Cardiac septum (tissue), 1 donor: ENCODE results near the gene EGFLAM. TPM values are rescaled to one million over a fixed set of nuclear protein-coding genes. Genes with fewer than 3 reads are reported as not detected.

Source experiments
- DNase-seq: peaks from one replicate; pipeline ENCODE4 v3.0.0-alpha.2; 2020; ENCODE audit warnings: low spot score
- intact Hi-C: fragments of 100-400 bp; cut with DNase I; formaldehyde crosslinking; loops from one replicate; pipeline ENCODE4 v1.14.0; 2022
- total RNA-seq: library from RNA; stranded (reverse); fragmentation: NEBNext Ultra II Directional; extraction: Animal tissue kit (Norgen Biotek cat#: 25700); gene quantifications from one replicate; pipeline ENCODE4 v1.2.1, GENCODE V29; 2021
- donor health status: DM: no; HTN: no; CAD: no.

The EGFLAM gene
- total RNA-seq, 1 donor from 2014 or later, result 6.3 TPM

DNA sequence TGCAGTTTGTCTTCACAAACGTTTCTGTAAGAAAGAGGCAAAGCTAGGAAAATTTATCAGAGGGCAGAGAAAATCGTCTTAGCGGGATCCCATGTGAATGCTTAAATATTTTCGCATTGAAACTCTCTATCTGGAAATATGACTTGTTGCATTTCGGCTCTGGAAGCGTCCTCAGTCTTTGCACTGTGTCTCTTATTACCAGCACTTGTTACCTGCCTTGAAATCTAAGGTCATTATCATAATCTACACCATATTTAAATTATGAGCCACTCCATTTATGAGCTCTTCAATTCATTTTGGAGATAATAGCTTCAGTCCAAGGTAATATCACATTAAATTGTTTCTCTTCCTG, 1.4 kb downstream of the EGFLAM start:
- intact Hi-C loops, result loop anchor here (10.0 kb wide), 1 partner anchor 105 kb away; no protein-coding TSS in a partner anchor

DNA sequence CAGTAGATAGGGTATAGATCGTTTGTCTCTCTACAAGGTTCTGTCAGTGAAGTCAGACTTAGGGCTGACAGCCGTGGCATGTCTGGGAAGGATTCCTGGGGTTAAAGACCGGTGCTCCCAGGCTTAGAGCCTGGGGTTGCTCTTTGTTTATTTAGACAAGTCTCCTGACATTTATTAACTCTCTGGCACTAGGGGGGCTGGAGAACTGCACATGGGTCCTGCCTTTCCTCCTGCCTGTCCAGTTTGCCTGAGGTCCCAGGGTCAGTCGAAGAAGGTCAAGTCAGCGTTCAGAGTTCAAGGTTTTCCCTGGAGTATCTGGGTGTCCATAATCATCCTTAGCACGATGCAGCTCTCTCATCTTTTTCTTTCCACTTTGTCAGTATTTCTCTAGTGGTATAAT, 5.6 kb downstream of the EGFLAM start:
- intact Hi-C loops, result loop anchor here (10.0 kb wide), 1 partner anchor 101 kb away; no protein-coding TSS in a partner anchor
- no peak for DNase-seq

More for the DNA sequence above, 1.4 kb downstream of the EGFLAM start:
- DNase-seq, result no peak

DNA sequence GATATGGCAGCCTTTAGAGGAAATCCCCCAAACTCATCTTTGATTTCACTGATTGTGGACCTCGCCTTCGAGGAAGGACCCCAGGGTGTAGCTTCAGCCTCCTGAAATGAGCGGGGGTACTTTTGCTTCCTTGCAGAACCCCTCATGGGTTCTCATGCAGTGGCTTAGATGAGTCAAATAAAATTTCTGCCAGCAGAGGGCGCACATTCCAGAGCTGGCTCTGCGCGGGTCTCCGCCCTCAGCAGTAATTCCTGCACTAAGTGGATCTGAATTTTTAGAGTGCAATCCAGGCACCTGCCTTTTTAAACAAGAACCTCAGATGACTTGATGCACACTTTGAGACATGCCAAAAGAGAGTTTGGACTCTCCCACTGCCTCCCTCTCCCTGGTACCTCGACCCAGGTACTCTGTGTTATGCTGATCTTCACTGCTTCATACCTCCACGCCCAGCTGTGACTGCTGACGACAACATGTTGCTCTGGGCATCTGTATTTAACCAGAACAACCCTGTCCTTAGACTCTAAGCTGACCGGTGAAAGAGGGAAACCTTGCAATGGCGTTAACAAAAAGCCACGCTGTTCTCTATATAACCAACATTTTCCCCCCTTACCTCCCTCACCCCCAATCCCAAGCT, 7.3 kb downstream of the EGFLAM start:
- intact Hi-C loops, result loop anchor here (5.0 to 10.0 kb wide), 2 partner anchors 52 to 99 kb away; no protein-coding TSS in a partner anchor
- DNase-seq, result no peak

DNA sequence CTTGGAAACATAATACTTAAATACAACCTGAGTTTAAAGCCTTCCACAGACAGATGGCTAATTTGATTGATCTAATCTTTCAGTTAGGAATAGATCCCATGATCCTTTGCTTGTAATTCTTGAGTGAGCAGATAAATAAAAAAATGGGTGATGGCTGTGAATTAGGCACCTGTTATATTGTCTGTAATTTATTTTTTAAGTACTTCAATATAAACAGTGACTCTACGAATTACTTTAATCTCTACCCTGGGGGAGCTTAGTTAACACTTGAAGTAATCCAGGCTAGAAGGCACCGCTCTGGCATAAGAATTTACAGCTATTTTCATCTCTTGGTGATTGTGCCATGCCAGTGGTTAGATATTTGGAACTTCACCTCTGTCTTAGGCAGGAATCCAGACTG, 9.0 kb downstream of the EGFLAM start:
- DNase-seq, result no peak
- intact Hi-C loops, result loop anchor here (5.0 to 10.0 kb wide), 2 partner anchors 50 to 97 kb away; no protein-coding TSS in a partner anchor

DNA sequence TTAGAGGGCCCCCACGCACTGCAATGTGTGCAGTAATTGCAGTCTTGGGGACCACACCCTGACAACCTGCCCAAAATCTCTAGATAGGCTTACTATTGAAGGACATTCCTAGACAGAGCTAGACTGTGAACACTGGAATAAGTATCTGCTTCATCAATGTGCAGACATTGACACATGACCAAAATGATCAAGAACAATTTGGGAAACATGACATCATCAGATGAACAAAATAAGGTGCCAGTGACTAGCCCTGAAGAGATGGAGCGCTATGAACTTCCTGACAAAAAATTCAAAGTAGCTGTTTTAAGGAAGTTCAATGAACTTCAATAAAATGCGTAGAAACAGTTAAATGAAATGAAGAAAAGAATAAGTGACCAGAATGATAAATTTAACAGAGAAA, 15.3 kb downstream of the EGFLAM start:
- no peak for DNase-seq
- intact Hi-C loops, result no loop called here

DNA sequence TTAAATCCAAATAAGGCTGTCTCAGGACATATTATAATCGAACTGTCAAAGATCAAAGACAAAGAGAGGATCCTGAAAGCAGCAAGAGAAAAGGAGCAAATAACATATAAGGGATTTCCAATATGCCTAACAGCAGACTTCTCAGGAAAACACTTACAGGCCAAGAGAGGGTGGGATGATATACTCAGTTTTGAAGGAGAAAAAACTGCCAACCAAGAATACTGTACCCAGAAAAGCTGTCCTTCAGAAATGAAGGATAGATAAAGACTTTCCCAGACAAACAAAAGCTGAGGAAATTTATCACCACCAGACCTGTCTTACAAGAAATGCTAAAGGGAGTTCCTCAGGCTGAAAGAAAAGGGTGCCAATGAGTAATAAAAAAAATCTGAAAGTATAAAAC, 16.0 kb downstream of the EGFLAM start:
- intact Hi-C loops, result no loop called here
- no peak for DNase-seq

DNA sequence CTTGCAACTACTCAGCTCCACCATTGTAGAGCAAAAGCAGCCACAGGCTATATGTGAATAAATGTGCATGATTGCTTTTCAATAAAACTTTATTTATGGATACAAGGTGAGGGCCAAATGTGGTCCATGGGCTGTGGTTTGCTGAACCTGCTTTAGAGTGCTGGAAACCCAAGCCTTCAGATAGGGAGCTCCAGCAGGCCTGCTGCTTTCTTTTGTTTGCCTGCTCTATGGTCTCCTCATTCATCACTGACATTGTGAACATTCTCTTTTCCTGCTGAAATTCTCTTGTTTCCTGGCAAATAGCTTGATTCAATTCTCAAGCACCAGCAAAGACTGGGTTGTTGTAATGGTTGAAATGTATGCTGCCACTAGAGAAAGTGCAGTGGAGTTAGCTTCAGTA, 26.0 kb downstream of the EGFLAM start:
- intact Hi-C loops, result no loop called here
- DNase-seq, result no peak

DNA sequence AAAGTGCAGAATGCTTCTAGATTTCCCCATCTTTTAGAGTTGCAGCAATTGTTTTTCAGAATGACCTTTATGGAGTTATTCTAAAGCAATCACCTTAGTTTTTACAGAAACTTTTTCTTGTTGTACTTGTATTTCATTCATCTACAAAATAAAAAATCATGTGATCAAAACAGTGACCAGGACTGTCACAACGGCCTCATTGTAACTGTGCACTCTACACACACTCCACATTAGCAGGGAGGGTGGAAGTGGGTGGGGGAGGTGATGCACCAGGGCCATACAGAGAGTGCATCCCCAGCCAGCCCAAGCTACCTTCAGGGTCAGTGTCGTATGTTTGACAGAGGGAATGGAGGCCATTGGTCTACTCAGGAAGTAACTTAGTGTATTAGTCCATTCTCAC, 26.9 kb downstream of the EGFLAM start:
- no peak for DNase-seq
- intact Hi-C loops, result no loop called here

DNA sequence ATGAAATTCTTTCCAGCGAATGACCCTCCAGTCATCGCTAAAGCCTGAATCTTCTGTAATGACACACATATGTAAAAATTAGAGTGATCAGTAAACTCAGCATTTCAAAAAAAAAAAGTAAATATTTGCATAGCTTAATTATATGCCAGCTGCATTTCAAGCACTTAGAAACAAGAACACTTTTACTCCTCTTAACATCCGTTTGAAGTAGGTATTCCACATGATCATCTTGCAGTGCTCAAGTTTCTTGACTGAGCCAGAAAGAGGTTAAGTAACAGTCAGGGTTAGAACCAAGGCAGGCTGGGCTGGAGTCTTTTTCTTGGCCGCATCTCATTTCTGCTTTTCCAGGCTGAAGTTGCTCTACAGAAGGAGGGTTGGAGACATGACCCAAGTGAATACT, 27.6 kb downstream of the EGFLAM start:
- DNase-seq, result no peak
- intact Hi-C loops, result no loop called here

DNA sequence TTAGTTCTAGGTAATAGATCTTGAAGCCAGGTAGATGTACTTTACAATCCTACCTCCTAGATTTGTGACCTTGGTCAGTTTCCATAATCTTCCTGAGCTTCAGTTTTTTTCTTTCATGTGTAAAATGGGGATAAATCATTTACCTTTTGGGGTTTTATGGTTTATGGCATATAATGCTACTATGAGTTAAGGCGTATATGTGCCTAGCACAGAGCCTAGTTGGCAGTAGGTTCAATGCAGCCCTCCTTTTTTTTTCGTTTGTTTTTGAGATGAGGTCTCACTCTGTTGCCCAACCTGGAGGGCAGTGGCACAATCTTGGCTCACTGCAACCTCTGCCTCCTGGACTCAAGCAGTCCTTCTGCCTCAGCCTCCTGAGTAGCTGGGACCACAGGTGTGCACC, 28.8 kb downstream of the EGFLAM start:
- DNase-seq, result no peak
- intact Hi-C loops, result no loop called here

DNA sequence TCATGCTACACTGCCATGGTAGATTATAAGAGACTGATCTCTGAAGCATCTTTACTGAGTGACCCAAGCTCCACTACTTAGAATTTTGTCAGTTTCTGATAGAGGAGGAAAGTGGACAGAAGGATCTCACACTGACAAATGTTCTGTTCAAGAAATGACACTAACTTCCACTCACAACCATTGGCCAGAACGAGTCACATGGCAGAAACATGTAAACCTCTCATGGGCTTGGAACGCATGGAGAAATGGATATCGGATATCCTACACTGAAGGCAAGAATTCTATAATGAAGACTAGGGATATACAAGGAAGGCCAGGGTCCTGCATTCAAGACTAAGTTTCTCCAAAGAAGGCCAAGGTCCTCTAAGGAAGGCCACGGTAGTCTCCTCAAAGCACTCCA, 31.1 kb downstream of the EGFLAM start:
- intact Hi-C loops, result no loop called here
- no peak for DNase-seq

DNA sequence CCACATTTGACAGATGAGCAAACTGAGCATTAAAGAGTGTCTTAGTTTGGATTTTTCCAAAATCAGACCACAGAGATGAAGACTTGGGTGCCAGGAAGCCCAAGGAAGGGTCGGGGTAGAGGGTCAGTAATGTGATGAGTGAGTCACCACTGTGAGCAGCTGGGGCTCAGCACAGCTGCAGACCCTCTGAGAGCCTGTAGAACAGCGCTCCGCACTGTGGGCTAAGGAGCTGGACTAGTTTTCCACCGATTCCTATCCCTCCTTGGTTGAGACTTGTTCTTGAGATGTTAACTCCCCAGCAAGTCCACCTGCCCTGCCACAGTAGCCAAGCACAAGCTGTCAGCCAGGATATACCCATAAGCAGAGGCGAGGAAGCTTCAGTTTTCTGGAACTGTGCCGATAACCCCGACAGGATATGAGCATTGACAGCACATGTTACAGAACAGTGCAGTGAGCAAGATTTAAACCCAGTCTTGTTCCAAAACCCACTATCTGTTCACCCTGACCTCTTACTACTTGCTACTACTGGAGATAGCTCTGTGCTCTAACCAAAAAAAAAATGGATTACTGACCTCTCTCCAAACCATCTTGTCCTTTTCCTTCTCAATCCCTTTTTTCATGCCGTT, 31.8 kb downstream of the EGFLAM start:
- intact Hi-C loops, result no loop called here
- no peak for DNase-seq

DNA sequence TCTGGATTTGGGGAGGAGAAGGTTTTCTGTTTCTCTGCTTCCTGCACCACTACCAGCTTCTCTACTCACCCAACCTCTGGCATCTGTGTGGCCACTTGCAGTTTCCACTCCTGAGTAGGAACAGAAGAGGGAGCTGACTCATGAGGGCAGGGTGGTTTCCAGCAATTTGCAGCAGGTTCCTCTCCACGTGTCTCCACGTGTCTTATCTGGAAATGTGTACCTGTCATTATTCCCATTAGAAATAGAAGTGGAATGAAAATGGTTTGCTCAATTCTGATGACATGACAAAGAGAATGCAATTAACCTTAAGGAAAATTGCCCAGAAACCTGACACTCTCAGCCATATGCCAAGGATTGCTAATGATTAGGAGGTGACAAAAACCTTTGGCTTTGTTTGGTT, 33.0 kb downstream of the EGFLAM start:
- no peak for DNase-seq
- intact Hi-C loops, result no loop called here

DNA sequence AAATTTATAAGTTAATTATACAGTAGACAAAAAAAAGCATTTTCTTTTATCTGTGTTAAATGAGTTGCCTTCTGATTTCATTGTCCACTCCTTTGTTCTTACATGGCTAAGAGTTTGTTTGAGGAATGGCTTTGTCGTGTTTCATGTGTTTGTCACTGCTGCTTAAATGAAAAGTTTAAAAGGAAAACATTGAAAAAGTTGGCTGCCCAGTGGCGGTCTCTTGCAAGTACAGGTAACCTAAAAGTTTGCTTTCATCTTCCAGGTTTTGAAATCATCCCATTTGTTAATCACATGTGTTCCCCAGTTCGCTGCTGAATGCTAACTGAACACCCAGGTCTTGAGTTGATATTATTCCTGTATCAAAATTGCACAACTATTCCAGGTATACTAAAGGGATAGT, 33.9 kb downstream of the EGFLAM start:
- intact Hi-C loops, result no loop called here
- DNase-seq, result no peak

DNA sequence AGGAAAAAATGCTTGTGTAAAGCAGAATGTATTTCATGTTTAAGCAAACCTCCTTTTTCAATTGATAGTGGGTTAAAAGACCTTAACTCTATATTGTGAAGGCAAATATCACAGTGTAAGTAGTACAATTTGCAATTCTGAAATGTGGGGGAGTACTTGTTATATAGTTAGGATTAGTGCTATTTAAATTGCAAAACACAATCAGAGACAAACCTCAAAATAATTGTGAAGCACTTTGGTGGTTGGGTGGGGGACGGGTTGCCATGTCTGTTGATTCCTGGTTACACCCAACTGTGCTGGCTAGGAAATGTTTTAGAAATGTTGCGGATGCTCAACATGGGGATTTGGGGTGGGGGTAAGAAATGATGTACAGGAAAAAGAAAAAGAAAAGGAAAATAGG, 37.4 kb downstream of the EGFLAM start:
- intact Hi-C loops, result no loop called here
- DNase-seq, result no peak

DNA sequence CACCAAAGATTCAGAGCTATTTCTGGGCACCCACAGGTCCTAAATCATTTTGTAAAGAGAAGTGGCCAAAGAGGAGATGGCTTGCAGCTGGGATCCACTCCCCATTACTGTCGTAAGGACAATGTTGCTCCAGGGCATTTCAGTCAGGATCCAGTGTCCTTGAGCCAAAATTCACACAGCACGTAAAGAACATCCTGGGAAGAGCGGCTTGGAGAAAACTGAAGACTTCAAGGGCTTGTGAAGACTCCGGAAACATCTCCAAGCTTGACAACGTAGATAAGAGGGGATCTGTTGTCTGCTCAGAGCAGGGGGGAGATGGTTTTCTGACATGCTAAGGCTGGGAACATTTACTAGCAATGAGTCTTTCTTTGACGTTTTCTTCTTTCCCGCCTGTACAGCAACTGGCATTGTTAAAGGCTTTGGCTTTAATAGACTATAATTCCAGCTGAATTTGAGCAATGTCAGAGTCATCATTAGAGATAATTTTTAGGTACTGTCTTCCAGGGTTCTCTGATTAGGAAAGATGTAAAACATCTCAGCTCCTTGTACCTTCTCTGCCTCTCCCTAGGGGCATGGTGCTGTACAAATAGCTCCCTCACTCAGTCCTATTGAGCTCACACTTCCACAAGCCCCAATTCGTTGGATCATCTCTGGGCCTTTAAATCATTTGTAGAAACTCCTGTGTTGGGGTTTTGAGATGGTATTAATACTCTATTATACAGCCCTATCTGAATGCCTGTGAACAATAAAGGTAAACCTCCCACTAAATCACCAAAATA, 39.7 kb downstream of the EGFLAM start:
- intact Hi-C loops, result no loop called here
- DNase-seq, result no peak

DNA sequence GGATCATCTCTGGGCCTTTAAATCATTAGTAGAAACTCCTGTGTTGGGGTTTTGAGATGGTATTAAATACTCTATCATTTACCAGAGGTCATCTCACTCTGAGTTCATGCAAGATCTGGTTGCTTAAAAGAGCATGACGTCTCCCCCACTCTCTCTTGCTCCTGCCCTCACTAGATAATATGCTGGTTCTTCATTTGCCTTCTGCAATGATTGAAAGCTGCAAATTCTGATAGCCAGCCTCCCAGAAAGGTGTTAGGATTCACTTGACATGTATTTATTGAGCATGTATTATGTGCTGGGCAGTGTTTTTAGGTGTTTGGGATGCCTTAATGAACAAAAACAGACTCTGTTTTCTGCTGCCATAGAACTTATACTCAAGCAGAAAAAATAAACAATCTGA, 41.2 kb downstream of the EGFLAM start:
- intact Hi-C loops, result no loop called here
- no peak for DNase-seq

DNA sequence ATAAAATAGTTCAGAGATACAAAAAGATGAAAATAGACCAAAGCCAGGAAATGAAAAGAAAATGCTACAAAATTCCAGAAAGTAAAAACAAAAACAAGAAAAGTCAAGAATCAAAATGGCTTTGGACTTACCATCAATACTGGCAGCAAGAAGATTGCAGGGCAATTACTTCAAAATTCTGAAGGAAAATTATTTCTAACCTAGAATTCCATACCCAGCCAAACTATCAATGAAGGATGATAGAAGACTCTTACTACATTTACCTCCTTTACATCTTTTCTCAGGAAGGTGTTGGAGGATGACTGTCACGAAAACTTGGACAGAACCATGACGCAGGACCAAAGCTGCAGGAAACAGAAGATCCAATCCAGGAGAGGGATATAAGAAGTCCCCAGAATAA, 46.8 kb downstream of the EGFLAM start:
- DNase-seq, result no peak
- intact Hi-C loops, result no loop called here

DNA sequence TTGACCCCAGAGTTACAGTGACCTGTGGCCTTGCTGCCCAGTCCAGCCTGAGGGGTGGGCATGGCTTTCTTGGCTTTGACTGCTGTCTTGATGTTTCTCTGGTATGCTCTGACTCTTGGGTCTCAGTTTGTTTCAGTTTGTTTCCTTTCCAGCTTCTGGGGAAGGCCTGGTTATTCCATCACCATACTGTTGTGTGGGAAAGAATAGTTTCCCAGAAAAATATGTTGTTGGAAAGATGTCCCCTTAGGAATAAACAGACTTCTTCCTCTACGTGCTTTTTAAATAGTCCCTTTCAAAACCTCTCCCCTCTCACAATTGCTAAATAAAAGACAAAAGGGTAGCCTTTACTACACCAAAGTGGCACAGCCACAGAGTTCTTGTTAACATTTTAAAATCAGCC, 49.5 kb downstream of the EGFLAM start:
- intact Hi-C loops, result no loop called here
- DNase-seq, result no peak

DNA sequence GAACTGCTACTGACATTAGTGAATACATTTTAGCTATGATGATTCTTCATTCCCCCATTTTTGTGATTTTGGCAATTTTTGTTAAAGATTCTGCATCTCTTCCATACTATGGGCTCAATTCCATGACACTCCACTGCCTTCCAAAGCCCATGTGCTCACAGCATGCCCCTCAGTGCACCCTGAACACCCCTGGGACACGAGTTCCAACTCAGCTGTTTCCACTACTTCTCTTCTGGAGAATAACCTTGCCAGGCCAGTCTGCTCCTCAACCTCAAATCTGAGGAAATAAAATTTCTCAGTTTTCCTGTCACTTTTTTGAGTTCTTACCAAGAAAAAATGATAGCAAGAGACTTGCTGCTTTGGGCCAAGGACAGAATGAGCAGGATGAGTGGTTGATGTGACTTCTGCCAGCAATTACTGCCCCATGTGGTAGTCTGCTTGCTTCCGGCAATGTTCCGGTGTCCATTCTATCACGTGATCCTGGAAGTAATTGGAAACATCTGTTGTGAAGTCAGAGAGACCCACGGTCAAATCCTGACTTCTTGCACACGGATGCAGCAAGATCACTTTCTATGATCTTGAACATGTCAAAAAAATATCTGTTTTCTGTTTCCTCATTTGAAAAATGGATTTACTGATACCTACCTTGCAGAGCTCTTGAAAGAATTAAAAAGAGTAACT, 58.3 kb downstream of the EGFLAM start:
- no peak for DNase-seq
- intact Hi-C loops, result loop anchor here (5.0 kb wide), 1 partner anchor 49 kb away; no protein-coding TSS in a partner anchor
